ENCODE measurements around the gene BPI.
A peak's percentile ranks its signal among the peaks of the same experiment; 100 is the strongest.
"Not testable (repeated sequence)": the region's sequence is repeated elsewhere in the genome, so short reads cannot be mapped to it uniquely, and the experiment has no call there.

The BPI gene

DNA sequence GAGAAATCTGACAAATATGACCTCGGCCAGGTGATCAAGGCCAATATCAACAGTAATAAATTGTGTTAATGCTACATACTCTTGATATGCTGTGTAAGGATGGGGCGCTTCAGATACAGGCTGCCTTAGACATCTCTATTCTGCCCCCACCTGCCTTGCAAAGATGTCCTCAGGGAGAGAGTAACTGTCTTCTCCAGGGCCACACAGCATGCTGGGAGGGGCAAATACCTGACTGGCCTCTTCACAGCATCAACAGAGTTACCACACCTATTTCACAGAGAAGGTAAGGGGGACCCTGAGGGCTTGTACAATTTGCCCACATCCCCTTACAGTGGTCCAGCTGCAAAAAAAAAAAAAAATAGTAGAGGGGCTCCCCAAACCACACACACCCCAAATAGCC lies 26.3 kb upstream of the BPI start:
- Histone ChIP-seq H3K4me3 (ENCODE audit: extremely low read depth, insufficient read depth, low read length, poor library complexity, severe bottlenecking) (no peak overlapping the region), H3K27ac (ENCODE audit: low read depth, low read length, severe bottlenecking) (no peak overlapping the region), H3K36me3 (ENCODE audit: control insufficient read depth, insufficient read depth, low read length) (no peaks in the 10 kb centered on the region), H3K9me3 (ENCODE audit: control insufficient read depth, low read length) (peaks cover 14% of the 10 kb centered on the region), H3K4me1 (ENCODE audit: control insufficient read depth, insufficient read depth, low read length, poor library complexity, severe bottlenecking) (peaks cover 20% of the 10 kb centered on the region)
- WGBS, 2 experiments (ENCODE audit: insufficient coverage in 2 of 2): 78% methylated on average over 1 of the region's 2 CpGs; no CpG with 5 or more reads in 1 of the 2 experiments

DNA sequence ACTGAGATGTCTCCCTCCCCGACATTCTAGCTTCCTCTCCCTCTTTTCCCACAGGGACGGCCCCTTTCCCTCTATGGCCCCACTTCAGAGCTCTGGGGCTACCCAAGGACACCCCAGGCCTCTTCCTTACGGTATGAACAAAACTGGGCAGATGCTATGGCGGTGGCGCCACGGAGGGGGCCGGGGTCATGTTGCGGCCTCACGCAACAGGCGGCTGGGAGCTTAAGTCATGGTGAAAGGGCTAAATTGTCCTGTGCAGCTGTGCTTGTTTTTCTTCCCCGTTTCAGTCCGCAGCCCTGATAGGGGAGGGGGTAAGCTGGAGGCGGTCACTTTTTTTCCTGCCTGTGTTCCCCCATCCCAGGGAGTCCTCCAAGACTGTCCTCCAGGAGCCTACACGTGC lies 25.8 kb upstream of the BPI start:
- Histone ChIP-seq H3K27ac (ENCODE audit: low read depth, low read length, severe bottlenecking) (no peak overlapping the region), H3K4me1 (ENCODE audit: control insufficient read depth, insufficient read depth, low read length, poor library complexity, severe bottlenecking) (peaks cover 15% of the 10 kb centered on the region), H3K36me3 (ENCODE audit: control insufficient read depth, insufficient read depth, low read length) (no peaks in the 10 kb centered on the region), H3K9me3 (ENCODE audit: control insufficient read depth, low read length) (peaks cover 14% of the 10 kb centered on the region), H3K4me3 (ENCODE audit: extremely low read depth, insufficient read depth, low read length, poor library complexity, severe bottlenecking) (no peak overlapping the region)
- 83 to 91% methylated on average over 11 of the region's 14 CpGs for WGBS, 2 experiments (ENCODE audit: insufficient coverage in 2 of 2)

DNA sequence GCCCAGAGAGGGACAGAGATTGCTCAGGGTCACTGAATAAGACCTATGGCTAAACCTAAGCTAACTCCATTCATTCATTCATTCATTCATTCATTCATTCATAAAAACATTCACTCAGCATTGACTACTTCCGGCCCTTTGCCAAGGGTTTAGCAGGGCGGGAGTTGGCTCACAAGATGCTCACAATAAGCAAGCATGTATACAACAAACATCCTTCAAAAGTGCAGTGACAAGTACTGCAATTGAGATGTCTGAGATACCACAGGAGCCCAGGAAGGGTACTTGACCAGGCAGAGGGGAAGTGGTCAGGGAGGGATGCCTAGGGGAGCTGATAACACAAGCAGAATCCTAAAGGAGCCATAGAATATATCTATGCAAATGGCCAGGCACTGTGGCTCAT lies 25.2 kb upstream of the BPI start:
- H3K36me3 ChIP-seq (ENCODE audit: control insufficient read depth, insufficient read depth, low read length): no peaks in the 10 kb centered on the region
- peaks cover 14% of the 10 kb centered on the region for H3K9me3 ChIP-seq (ENCODE audit: control insufficient read depth, low read length)
- peaks cover 14% of the 10 kb centered on the region for H3K4me1 ChIP-seq (ENCODE audit: control insufficient read depth, insufficient read depth, low read length, poor library complexity, severe bottlenecking)
- 89% methylated on average over 2 of the region's 2 CpGs; no CpG with 5 or more reads in 1 of the 2 experiments for WGBS, 2 experiments (ENCODE audit: insufficient coverage in 2 of 2)
- H3K4me3 ChIP-seq (ENCODE audit: extremely low read depth, insufficient read depth, low read length, poor library complexity, severe bottlenecking): no peak overlapping the region
- no peak overlapping the region for H3K27ac ChIP-seq (ENCODE audit: low read depth, low read length, severe bottlenecking)

DNA sequence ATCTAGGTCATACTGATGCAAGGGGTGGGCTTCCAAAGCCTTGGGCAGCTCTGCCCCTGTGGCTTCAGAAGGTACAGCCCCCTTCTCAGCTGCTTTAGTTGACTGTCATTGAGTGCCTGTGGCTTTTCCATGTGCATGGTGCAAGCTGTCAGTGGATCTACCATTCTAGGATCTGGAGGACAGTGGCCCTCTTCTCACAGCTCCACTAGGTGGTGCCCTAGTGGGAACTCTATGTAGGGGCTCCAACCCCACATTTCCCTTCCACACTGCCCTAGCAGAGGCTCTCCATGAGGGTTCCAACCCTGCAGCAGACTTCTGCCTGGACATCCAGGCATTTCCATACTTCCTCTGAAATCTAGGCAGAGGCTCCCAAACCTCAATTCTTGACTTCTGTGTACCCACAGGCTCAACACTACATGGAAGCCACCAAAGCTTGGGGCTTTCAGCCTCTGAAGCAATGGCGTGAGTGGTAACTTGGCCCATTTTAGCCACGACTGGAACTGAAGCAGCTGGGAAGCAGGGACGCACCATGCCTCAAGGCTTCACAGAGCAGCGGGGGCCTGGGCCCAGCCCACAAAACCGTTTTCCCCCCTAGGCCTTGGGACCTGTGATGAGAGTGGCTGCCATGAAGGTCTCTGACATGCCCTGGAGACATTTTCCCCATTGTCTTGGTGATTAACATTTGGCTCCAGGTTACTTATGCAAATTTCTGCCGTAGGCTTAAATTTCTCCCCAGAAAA lies 22.6 kb upstream of the BPI start:
- not testable (repeated sequence) for H3K4me3 ChIP-seq (ENCODE audit: extremely low read depth, insufficient read depth, low read length, poor library complexity, severe bottlenecking); H3K36me3 ChIP-seq (ENCODE audit: control insufficient read depth, insufficient read depth, low read length); H3K4me1 ChIP-seq (ENCODE audit: control insufficient read depth, insufficient read depth, low read length, poor library complexity, severe bottlenecking); H3K27ac ChIP-seq (ENCODE audit: low read depth, low read length, severe bottlenecking); H3K9me3 ChIP-seq (ENCODE audit: control insufficient read depth, low read length)
- 79 to 84% methylated on average over 6 of the region's 6 CpGs for WGBS, 2 experiments (ENCODE audit: insufficient coverage in 2 of 2)

DNA sequence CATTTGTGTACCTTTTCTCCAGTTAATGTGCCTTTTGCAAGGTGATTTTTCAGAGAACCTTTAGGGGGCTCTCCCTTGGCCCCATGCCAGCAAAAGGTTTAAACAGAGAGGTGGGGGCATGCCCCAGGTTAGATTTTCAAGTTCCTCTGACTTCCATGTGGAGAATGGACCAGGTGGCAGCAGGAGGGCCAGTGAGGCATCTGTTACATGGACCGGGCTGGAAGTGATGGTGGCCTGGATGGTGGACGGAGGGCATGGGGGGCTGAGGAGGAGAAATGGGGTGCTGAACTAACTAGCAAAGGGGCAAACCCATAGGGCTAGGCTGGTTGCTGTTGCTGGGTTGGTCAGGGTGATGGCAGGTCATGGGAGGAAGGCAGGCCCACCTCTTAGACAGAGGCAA lies 20.7 kb upstream of the BPI start:
- Histone ChIP-seq H3K4me3 (ENCODE audit: extremely low read depth, insufficient read depth, low read length, poor library complexity, severe bottlenecking) (no peak overlapping the region), H3K4me1 (ENCODE audit: control insufficient read depth, insufficient read depth, low read length, poor library complexity, severe bottlenecking) (no peaks in the 10 kb centered on the region), H3K27ac (ENCODE audit: low read depth, low read length, severe bottlenecking) (no peak overlapping the region), H3K36me3 (ENCODE audit: control insufficient read depth, insufficient read depth, low read length) (no peaks in the 10 kb centered on the region), H3K9me3 (ENCODE audit: control insufficient read depth, low read length) (peaks cover 8% of the 10 kb centered on the region)
- 86 to 92% methylated on average over 1 to 2 of the region's 2 CpGs for WGBS, 2 experiments (ENCODE audit: insufficient coverage in 2 of 2)

DNA sequence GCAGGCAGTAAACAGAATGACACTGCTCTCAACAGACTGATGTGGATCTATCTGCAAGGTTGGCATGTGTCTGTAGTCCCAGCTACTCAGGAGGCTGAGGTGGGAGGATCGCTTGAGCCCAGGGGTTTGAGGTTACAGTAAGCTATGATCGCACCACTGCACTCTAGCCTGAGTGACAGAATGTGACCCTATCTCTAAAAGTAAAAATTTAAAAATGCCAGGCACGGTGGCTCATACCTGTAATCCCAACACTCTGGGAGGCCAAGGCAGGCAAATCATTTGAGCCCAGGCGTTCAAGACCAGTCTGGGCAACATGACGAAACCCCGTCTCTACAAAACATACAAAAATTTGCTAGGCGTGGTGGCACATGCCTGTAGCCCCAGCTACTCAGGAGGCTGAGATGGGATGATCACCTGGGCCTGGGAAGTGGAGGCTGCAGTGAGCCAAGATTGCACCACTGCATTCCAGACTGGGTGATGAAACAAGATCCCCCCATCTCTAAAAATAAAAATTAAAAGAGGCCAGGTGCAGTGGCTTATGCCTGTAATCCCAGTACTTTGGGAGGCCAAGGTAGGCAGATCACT lies 19.8 kb upstream of the BPI start:
- not testable (repeated sequence) for H3K9me3 ChIP-seq (ENCODE audit: control insufficient read depth, low read length); H3K4me3 ChIP-seq (ENCODE audit: extremely low read depth, insufficient read depth, low read length, poor library complexity, severe bottlenecking); H3K27ac ChIP-seq (ENCODE audit: low read depth, low read length, severe bottlenecking); H3K4me1 ChIP-seq (ENCODE audit: control insufficient read depth, insufficient read depth, low read length, poor library complexity, severe bottlenecking); H3K36me3 ChIP-seq (ENCODE audit: control insufficient read depth, insufficient read depth, low read length)
- WGBS, 2 experiments (ENCODE audit: insufficient coverage in 2 of 2): 86 to 97% methylated on average over 5 to 7 of the region's 7 CpGs

DNA sequence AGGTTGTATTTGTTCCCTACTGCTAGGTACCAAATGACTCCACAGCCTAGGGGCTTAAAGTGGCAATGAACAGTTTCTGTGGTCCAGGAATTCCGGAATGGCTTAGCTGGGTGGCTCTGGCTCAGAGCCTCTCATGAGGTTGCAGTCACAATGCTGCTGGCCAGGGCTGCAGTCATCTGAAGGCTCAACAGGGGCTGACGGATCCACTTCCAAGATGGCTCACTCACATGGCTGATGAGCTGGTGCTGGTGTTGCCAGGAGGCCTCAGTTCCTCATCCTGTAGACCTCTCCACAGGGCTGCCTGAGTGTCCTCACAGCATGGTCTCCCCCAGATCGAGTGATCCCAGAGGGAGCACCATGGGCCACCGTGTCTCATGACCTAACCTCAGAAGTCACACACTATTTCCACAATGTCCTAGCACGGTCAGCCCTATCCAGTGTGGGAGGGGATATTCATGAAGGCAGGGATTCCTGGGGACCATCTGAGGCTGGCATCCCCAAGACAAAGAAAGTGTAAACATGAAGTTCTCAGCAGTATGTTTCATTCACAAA lies 19.0 kb upstream of the BPI start:
- no peaks in the 10 kb centered on the region for H3K36me3 ChIP-seq (ENCODE audit: control insufficient read depth, insufficient read depth, low read length)
- H3K27ac ChIP-seq (ENCODE audit: low read depth, low read length, severe bottlenecking): no peak overlapping the region
- H3K4me1 ChIP-seq (ENCODE audit: control insufficient read depth, insufficient read depth, low read length, poor library complexity, severe bottlenecking): no peaks in the 10 kb centered on the region
- 86 to 92% methylated on average over 3 of the region's 5 CpGs for WGBS, 2 experiments (ENCODE audit: insufficient coverage in 2 of 2)
- H3K9me3 ChIP-seq (ENCODE audit: control insufficient read depth, low read length): peaks cover 8% of the 10 kb centered on the region
- H3K4me3 ChIP-seq (ENCODE audit: extremely low read depth, insufficient read depth, low read length, poor library complexity, severe bottlenecking): no peak overlapping the region

DNA sequence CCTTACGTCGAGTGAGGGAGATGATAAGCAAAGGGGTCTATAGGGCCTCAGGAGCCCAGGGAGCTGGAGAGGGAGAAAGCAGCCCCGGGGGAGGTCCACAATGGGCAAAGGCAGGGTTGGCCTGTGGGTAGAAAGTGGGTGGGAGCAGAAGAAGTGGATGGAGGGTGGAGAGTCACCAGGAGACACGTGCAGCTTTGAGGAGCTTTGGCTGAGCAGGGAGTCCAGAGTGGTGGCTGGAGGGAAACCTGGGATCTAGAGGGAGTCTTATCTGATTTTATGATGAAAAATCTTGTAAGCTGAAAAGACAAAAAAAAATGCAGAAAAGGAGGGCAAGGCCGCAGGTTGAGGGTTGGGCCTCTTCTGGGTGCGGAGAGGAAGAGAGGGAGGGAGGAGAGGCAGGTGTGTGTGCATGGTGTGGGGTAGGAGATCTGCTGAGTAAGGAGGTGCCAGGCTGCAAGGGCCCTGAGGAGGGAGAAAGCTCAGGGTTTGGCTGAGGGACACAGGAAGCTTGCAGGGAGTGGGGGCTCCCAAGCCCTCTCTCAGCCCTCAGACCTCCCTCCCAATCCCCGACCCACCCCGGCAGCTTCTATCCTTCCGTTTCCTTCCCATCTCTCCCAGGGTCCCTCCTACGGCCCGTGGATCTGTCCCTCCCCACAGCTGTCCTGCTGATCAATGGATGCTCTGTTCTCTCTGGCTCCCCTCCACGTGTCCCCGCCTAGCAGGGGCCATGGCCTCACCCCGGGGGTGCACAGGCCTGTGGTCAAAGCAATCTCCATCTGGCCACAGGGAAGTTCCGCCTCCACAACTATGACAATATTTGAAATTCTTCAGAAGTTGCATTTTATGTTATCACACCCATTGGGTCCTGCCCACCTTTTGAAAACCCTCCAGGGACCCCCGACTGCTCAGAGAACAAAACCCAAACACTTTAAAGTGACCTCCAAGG lies 17.1 kb upstream of the BPI start:
- H3K27ac ChIP-seq (ENCODE audit: low read depth, low read length, severe bottlenecking): no peak overlapping the region
- H3K36me3 ChIP-seq (ENCODE audit: control insufficient read depth, insufficient read depth, low read length): no peaks in the 10 kb centered on the region
- 57 to 66% methylated on average over 15 to 16 of the region's 16 CpGs for WGBS, 2 experiments (ENCODE audit: insufficient coverage in 2 of 2)
- H3K9me3 ChIP-seq (ENCODE audit: control insufficient read depth, low read length): no peaks in the 10 kb centered on the region
- H3K4me3 ChIP-seq (ENCODE audit: extremely low read depth, insufficient read depth, low read length, poor library complexity, severe bottlenecking): no peak overlapping the region
- peaks cover 4% of the 10 kb centered on the region for H3K4me1 ChIP-seq (ENCODE audit: control insufficient read depth, insufficient read depth, low read length, poor library complexity, severe bottlenecking)

DNA sequence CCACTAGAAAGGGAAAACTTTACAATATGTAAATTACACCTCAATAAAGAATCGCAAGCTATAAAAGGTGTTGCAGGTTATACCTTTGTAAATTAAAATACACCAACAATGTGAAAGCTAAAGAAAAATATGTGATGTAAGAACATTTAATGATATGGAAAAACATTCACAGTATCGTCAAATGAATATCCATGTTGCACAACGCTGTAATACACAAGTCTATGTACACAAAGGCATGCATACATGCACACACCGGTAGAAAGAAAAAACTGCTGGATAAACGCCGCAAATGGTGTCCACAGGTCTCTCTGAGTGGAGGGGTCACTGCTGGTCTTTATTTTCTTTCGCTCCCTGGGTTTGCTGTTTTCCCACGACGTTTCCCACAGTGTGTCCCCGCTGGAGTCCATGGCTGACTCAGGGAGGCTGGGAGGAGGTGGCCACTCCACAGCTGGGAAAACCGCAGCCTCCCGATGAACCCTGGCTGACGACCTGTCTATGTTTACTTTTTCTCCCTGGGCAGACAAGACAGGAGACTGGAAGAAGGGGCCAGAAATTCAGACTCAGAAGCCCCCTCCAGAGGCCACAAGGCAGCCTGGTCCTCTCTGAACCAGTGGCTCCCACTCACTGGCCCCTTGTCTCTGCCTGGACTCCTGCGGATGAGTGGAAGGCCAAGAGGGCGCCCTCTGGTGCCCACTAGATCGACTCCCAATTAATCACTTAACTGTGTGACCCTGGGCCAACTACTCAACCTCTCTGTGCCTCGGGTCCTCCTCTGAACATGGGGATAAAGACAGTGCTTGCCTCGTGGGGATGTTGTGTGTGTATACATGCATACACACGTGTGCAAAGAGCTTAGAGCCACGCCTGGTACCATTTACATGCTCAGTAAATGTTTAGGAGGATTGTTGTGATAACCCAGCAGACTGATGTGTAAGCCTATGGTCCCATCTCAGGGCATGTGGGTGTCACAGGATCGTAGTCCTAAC lies 12.8 kb upstream of the BPI start:
- 49 to 63% methylated on average over 13 to 17 of the region's 21 CpGs for WGBS, 2 experiments (ENCODE audit: insufficient coverage in 2 of 2)
- Histone ChIP-seq H3K27ac (ENCODE audit: low read depth, low read length, severe bottlenecking) (peak overlapping the region; percentile 11), H3K36me3 (ENCODE audit: control insufficient read depth, insufficient read depth, low read length) (no peaks in the 10 kb centered on the region), H3K4me1 (ENCODE audit: control insufficient read depth, insufficient read depth, low read length, poor library complexity, severe bottlenecking) (peaks cover 4% of the 10 kb centered on the region), H3K4me3 (ENCODE audit: extremely low read depth, insufficient read depth, low read length, poor library complexity, severe bottlenecking) (no peak overlapping the region), H3K9me3 (ENCODE audit: control insufficient read depth, low read length) (no peaks in the 10 kb centered on the region)

DNA sequence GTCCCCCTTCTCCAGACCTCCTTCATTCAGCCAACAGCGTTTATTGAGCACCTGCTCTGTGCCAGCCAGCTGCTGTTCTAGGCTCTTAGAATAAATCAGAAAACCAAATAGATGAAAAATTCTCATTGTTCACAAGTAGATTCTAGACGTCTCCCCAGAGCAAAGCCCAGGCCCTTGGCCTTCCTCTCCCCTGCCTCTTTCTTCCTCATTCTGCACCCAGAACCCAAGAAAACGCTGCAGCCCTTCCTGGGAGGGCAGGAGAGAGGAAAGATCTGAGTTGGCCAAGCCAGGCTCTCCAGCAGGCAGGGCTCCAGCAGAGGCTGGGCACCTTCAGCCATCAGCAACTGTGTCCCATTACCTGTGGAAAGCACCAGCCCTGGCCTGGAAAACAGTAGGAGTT lies 12.0 kb upstream of the BPI start:
- H3K4me1 ChIP-seq (ENCODE audit: control insufficient read depth, insufficient read depth, low read length, poor library complexity, severe bottlenecking): peaks cover 4% of the 10 kb centered on the region
- H3K36me3 ChIP-seq (ENCODE audit: control insufficient read depth, insufficient read depth, low read length): no peaks in the 10 kb centered on the region
- 67 to 86% methylated on average over 1 to 2 of the region's 3 CpGs for WGBS, 2 experiments (ENCODE audit: insufficient coverage in 2 of 2)
- H3K27ac ChIP-seq (ENCODE audit: low read depth, low read length, severe bottlenecking): no peak overlapping the region
- no peaks in the 10 kb centered on the region for H3K9me3 ChIP-seq (ENCODE audit: control insufficient read depth, low read length)
- no peak overlapping the region for H3K4me3 ChIP-seq (ENCODE audit: extremely low read depth, insufficient read depth, low read length, poor library complexity, severe bottlenecking)

Measured in mesodermal cell (in vitro differentiated cells).